A549 (cell line): Measurements from ENCODE around the gene SMPDL3B. TPM values are rescaled to one million over a fixed set of nuclear protein-coding genes. Genes with fewer than 3 reads are reported as not detected.

Source experiments
- ATAC-seq, 2 experiments: fragments of 200-7000 bp in 1 of 2; fragments of >200 bp in 1 of 2; cut with Nextera tagmentation in 1 of 2; cut with Tn5 transposase in 1 of 2; 3 replicates each; pipeline versions ENCODE4 v1.8.0 to v1.9.1; 2018 to 2020; ENCODE audit warnings: mild to moderate bottlenecking in 1 of 2, moderate library complexity in 1 of 2
- CTCF ChIA-PET: fragments of 300-600 bp; sonication (Branson Sonifier 250); formaldehyde crosslinking; extraction: SDS; loops from one replicate; lab custom pipeline; 2021; ENCODE audit warnings: antibody characterized with exemption, inconsistent platforms; lab: Yijun Ruan, JAX
- POLR2A ChIA-PET: fragments of 350-600 bp; formaldehyde crosslinking; extraction: SDS; loops from one replicate; lab custom pipeline; 2021; ENCODE audit warnings: antibody characterized with exemption, inconsistent platforms; lab: Yijun Ruan, JAX
- DNase-seq, 2 experiments: peaks; one replicate each; pipeline versions ENCODE4 v3.0.0 to v3.0.0-alpha.2; 2011 to 2016; ENCODE audit warnings: low read depth in 1 of 2, low spot score in 1 of 2
- FAIRE-seq: peaks from 2 replicates; lab custom pipeline; 2011; peaks lifted over from hg19 to GRCh38; lab: Jason Lieb, UNC
- H3K27ac ChIP-seq, 2 experiments: fragments of >200 bp; sonication (Bioruptor Twin); formaldehyde crosslinking; 3 replicates each; pipeline ENCODE4 v1.5.1; 2016 to 2017
- H3K4me1 ChIP-seq: fragments of >200 bp; sonication (Bioruptor Twin); formaldehyde crosslinking; 3 replicates; pipeline ENCODE4 v1.6.1; 2016
- H3K4me2 ChIP-seq: fragments of >200 bp; sonication (Bioruptor Twin); formaldehyde crosslinking; 3 replicates; pipeline ENCODE4 v1.6.1; 2016
- H3K4me3 ChIP-seq: fragments of >200 bp; sonication (Bioruptor Twin); formaldehyde crosslinking; 3 replicates; pipeline ENCODE4 v1.5.1; 2016
- H3K9me3 ChIP-seq: fragments of >200 bp; sonication (Bioruptor Twin); formaldehyde crosslinking; 3 replicates; pipeline ENCODE4 v1.6.1; 2016
- BHLHE40 ChIP-seq: IDR thresholded peaks from 2 replicates; pipeline ENCODE4 v1.6.1; 2012; ENCODE audit warnings: low read depth, low read length, inconsistent platforms
- CBX2 ChIP-seq: fragments of 200-600 bp; sonication (generic); IDR thresholded peaks from 2 replicates; pipeline ENCODE4 v1.6.1; 2016; ENCODE audit warnings: low read depth, mild to moderate bottlenecking, borderline replicate concordance
- CBX8 ChIP-seq: fragments of 200-600 bp; sonication (generic); IDR thresholded peaks from 2 replicates; pipeline ENCODE4 v1.6.1; 2016
- CHD2 ChIP-seq: fragments of 150-350 bp; IDR thresholded peaks from 2 replicates; pipeline ENCODE4 v1.6.1; 2014; ENCODE audit warnings: low read length; ENCODE audit not compliant: partially characterized antibody
- EHF ChIP-seq: fragments of 250-450 bp; sonication (Bioruptor Pico); IDR thresholded peaks from 2 replicates; pipeline ENCODE4 v1.5.0; 2020; ENCODE audit warnings: mild to moderate bottlenecking
- EHMT2 ChIP-seq: fragments of 200-600 bp; sonication (generic); IDR thresholded peaks from 2 replicates; pipeline ENCODE4 v1.6.1; 2016; ENCODE audit warnings: antibody characterized with exemption, low read depth, mild to moderate bottlenecking, moderate library complexity
- EP300 ChIP-seq, 2 experiments: fragments of >200 bp; sonication (Bioruptor Twin); formaldehyde crosslinking; IDR thresholded peaks; 2 replicates in 1 of 2; 3 replicates in 1 of 2; pipeline ENCODE4 v1.6.1; 2016 to 2017
- ESRRA ChIP-seq: fragments of 150-350 bp; IDR thresholded peaks from 2 replicates; pipeline ENCODE4 v1.6.1; 2014; ENCODE audit warnings: mild to moderate bottlenecking, low read length, borderline replicate concordance
- FOSB ChIP-seq: fragments of 250-450 bp; sonication (Bioruptor Pico); IDR thresholded peaks from 2 replicates; pipeline ENCODE4 v1.5.0; 2020; ENCODE audit warnings: mild to moderate bottlenecking, moderate library complexity
- HES2 ChIP-seq: fragments of >200 bp; sonication (Bioruptor Twin); formaldehyde crosslinking; IDR thresholded peaks from 2 replicates; pipeline ENCODE4 v1.6.1; 2016
- HOXB13 ChIP-seq: fragments of 250-450 bp; sonication (Bioruptor Pico); IDR thresholded peaks from 2 replicates; pipeline ENCODE4 v1.5.0; 2020; ENCODE audit warnings: low read depth, mild to moderate bottlenecking, moderate library complexity
- JUN ChIP-seq, 2 experiments: fragments of >200 bp; sonication (Bioruptor Twin); formaldehyde crosslinking; IDR thresholded peaks; 2 replicates in 1 of 2; 3 replicates in 1 of 2; pipeline ENCODE4 v1.6.1; 2016 to 2017
- JUNB ChIP-seq: fragments of >200 bp; sonication (Bioruptor Twin); formaldehyde crosslinking; IDR thresholded peaks from 2 replicates; pipeline ENCODE4 v1.6.1; 2016
- MAZ ChIP-seq: fragments of 150-350 bp; IDR thresholded peaks from 2 replicates; pipeline ENCODE4 v1.6.1; 2014; ENCODE audit warnings: antibody characterized with exemption, low read depth, low read length, borderline replicate concordance
- NFE2L2 ChIP-seq: fragments of 150-350 bp; conservative IDR thresholded peaks from 2 replicates; pipeline ENCODE4 v1.6.1; 2014; ENCODE audit warnings: low read length
- NPAS2 ChIP-seq: fragments of 250-450 bp; sonication (Bioruptor Pico); IDR thresholded peaks from 2 replicates; pipeline ENCODE4 v1.8.0; 2022; ENCODE audit warnings: mild to moderate bottlenecking, moderate library complexity, borderline replicate concordance
- NR3C1 ChIP-seq: fragments of >200 bp; sonication (Bioruptor Twin); formaldehyde crosslinking; IDR thresholded peaks from 3 replicates; pipeline ENCODE4 v1.6.1; 2017
- PBX3 ChIP-seq: IDR thresholded peaks from 2 replicates; pipeline ENCODE4 v1.6.1; 2012
- PHF8 ChIP-seq: fragments of 200-600 bp; sonication (generic); IDR thresholded peaks from 2 replicates; pipeline ENCODE4 v1.6.1; 2016; ENCODE audit warnings: low read depth, mild to moderate bottlenecking, antibody characterized with exemption, moderate library complexity, borderline replicate concordance
- POLR2A ChIP-seq: IDR thresholded peaks from 2 replicates; pipeline ENCODE4 v1.6.1; 2012; ENCODE audit warnings: mild to moderate bottlenecking, low read length
- RAD21 ChIP-seq, 2 experiments: fragments of >200 bp in 1 of 2; sonication (Bioruptor Twin) in 1 of 2; formaldehyde crosslinking in 1 of 2; IDR thresholded peaks in 1 of 2; conservative IDR thresholded peaks in 1 of 2; 2 replicates in 1 of 2; 3 replicates in 1 of 2; pipeline ENCODE4 v1.6.1; 2012 to 2018; ENCODE audit warnings: inconsistent platforms in 1 of 2
- SMC3 ChIP-seq: fragments of >200 bp; sonication (Bioruptor Twin); formaldehyde crosslinking; IDR thresholded peaks from 3 replicates; pipeline ENCODE4 v1.6.1; 2018; ENCODE audit warnings: inconsistent platforms
- TFCP2L1 ChIP-seq: fragments of 250-450 bp; sonication (Bioruptor Pico); IDR thresholded peaks from 2 replicates; pipeline ENCODE4 v1.5.0; 2021; ENCODE audit warnings: mild to moderate bottlenecking
- USF2 ChIP-seq: fragments of 450-650 bp; IDR thresholded peaks from 2 replicates; pipeline ENCODE4 v1.6.1; 2014; ENCODE audit warnings: antibody characterized with exemption
- WGBS: methylation state at CpG from one replicate; pipeline ENCODE4 v1.1.6; 2017; ENCODE audit errors: missing lambda C conversion rate; 5-methylcytosine and 5-hydroxymethylcytosine counted together
- polyA plus RNA-seq, 4 experiments: library from polyadenylated mRNA; depleted of rRNA in 3 of 4; stranded (reverse); fragments of >200 nt; fragmentation: RNase III in 1 of 4; extraction: RNeasy Plus Mini Kit Qiagen cat#74134 plus additional on column Dnase treatment in 1 of 4; gene quantifications; 2 replicates in 3 of 4; 3 replicates in 1 of 4; pipeline ENCODE4 v1.2.3, GENCODE V29; 2011 to 2017
- TF ChIP-seq, protein P1 (sequence below): fragments of 250-450 bp; sonication (Bioruptor Pico); IDR thresholded peaks from 2 replicates; pipeline ENCODE4 v1.5.0; 2020; ENCODE audit warnings: low read depth, mild to moderate bottlenecking, moderate library complexity
- TF ChIP-seq, protein P2 (sequence below): fragments of 150-350 bp; IDR thresholded peaks from 2 replicates; pipeline ENCODE4 v1.6.1; 2014; ENCODE audit warnings: low read depth, mild to moderate bottlenecking, low read length
- TF ChIP-seq, protein P3 (sequence below): fragments of 250-450 bp; sonication (Bioruptor Pico); IDR thresholded peaks from 2 replicates; pipeline ENCODE4 v1.5.0; 2021; ENCODE audit warnings: mild to moderate bottlenecking, moderate library complexity, borderline replicate concordance

The SMPDL3B gene
- polyA plus RNA-seq, 2 of the 4 experiments (the other 2 are of a cell fraction): 1.7 to 4.0 TPM

GRCh38 chr1:27940870-27941560, 6.2 kb downstream of the SMPDL3B start (continued):
- TF ChIP-seq PBX3 (no peak), NPAS2 (CRISPR knock-in tag) (no peak), NFE2L2 (no peak), JUN (IDR thresholded peaks at IDR 0.05) (no peak), MAZ (no peak)

DNA sequence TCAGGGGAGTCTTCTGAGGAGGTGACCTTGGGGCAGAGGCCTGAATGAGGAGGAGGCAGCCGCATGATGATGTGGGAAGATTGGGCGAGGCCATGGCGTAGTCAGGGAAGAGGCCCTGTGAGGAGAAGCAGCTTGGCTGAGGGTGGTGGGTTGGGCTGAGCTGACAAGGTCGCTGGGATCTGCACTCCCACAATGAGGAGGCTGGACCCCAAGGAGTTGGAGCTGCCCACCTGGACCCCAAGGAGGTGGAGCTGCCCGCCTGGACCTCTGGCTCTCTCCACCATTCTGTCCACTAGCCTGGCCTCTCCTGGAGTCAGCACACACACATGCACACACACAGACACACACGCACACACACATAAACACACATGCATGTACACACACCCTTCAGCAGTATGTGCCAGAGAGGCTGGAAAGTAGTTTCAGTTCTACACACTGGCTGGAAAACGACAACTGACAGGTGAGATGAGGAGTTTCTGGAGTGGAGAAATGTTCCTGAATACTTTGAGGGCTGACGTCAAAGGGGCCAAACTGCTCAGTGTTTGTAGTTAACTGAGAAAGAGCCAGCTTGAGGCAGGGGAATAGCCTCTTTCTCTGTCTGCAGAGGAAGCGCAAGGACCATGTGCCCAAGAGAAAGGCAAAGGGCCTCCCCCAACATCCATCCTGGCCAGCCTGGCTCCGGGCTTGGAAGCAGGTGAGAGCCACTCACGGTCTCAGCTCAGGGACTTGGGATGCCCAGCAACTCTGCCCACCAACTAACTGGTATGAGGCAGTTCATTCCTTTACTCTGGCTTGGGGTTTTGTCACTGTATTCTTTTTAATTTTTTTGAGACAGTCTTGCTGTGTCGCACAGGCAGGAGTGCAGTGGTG, 7.1 kb downstream of the SMPDL3B start:
- no peaks in the 10 kb centered on the region for H3K9me3 ChIP-seq
- H3K4me1 ChIP-seq: no peaks in the 10 kb centered on the region
- no peak for ATAC-seq
- no peak overlapping the region for H3K4me2 ChIP-seq
- WGBS: 85% methylated on average over 9 of the region's 12 CpGs
- no peak for TF ChIP-seq EHMT2
- TF ChIP-seq POLR2A: no peak
- no peak for TF ChIP-seq HOXB13 (CRISPR knock-in tag)
- TF ChIP-seq NFE2L2: no peak
- TF ChIP-seq, protein P1, sequence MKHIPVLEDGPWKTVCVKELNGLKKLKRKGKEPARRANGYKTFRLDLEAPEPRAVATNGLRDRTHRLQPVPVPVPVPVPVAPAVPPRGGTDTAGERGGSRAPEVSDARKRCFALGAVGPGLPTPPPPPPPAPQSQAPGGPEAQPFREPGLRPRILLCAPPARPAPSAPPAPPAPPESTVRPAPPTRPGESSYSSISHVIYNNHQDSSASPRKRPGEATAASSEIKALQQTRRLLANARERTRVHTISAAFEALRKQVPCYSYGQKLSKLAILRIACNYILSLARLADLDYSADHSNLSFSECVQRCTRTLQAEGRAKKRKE (CRISPR knock-in tag): no peak
- no peak for TF ChIP-seq EHF (CRISPR knock-in tag)
- TF ChIP-seq, protein P2, sequence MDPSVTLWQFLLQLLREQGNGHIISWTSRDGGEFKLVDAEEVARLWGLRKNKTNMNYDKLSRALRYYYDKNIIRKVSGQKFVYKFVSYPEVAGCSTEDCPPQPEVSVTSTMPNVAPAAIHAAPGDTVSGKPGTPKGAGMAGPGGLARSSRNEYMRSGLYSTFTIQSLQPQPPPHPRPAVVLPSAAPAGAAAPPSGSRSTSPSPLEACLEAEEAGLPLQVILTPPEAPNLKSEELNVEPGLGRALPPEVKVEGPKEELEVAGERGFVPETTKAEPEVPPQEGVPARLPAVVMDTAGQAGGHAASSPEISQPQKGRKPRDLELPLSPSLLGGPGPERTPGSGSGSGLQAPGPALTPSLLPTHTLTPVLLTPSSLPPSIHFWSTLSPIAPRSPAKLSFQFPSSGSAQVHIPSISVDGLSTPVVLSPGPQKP: no peak
- TF ChIP-seq FOSB (CRISPR knock-in tag): no peak
- TF ChIP-seq JUN (IDR thresholded peaks at IDR 0.05): no peak
- no peak for TF ChIP-seq PHF8
- no peak for DNase-seq
- ChIA-PET POLR2A (interaction anchor here (0.6 kb wide), 1 partner anchor 233 kb away, joined by 3 read pairs; no protein-coding TSS in a partner anchor), CTCF (interaction anchor here (1.0 to 3.6 kb wide), 3 partner anchors 34 to 38 kb away, joined by 3 to 11 read pairs (median 4); no protein-coding TSS in a partner anchor)
- no peak for FAIRE-seq
- H3K27ac ChIP-seq: no peak overlapping the region
- H3K4me3 ChIP-seq: no peak overlapping the region

GRCh38 chr1:27945020-27945419, 10.2 kb downstream of the SMPDL3B start:
- 80% methylated on average over 2 of the region's 5 CpGs for WGBS
- no peaks in the 10 kb centered on the region for H3K9me3 ChIP-seq
- H3K4me1 ChIP-seq: no peaks in the 10 kb centered on the region
- ChIA-PET POLR2A (interaction anchor here (1.5 kb wide), 1 partner anchor 15 kb away, joined by 4 read pairs; the partner anchor contains the start of gene XKR8), CTCF (interaction anchor here (0.9 to 1.9 kb wide), 4 partner anchors 8 to 14 kb away, joined by 3 to 6 read pairs (median 4); partner anchors contain the start of gene XKR8)
- H3K4me2 ChIP-seq: no peak overlapping the region
- DNase-seq: no peak
- FAIRE-seq: no peak
- no peak overlapping the region for H3K4me3 ChIP-seq
- no peak for ATAC-seq
- no peak overlapping the region for H3K27ac ChIP-seq
- TF ChIP-seq CBX2: no peak
- TF ChIP-seq ESRRA: no peak
- TF ChIP-seq, protein P3, sequence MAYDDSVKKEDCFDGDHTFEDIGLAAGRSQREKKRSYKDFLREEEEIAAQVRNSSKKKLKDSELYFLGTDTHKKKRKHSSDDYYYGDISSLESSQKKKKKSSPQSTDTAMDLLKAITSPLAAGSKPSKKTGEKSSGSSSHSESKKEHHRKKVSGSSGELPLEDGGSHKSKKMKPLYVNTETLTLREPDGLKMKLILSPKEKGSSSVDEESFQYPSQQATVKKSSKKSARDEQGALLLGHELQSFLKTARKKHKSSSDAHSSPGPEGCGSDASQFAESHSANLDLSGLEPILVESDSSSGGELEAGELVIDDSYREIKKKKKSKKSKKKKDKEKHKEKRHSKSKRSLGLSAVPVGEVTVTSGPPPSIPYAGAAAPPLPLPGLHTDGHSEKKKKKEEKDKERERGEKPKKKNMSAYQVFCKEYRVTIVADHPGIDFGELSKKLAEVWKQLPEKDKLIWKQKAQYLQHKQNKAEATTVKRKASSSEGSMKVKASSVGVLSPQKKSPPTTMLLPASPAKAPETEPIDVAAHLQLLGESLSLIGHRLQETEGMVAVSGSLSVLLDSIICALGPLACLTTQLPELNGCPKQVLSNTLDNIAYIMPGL (CRISPR knock-in tag): no peak
- TF ChIP-seq EHMT2: no peak
- TF ChIP-seq SMC3: no peak
- no peak for TF ChIP-seq PHF8
- no peak for TF ChIP-seq TFCP2L1 (CRISPR knock-in tag)
- TF ChIP-seq BHLHE40: no peak
- no peak for TF ChIP-seq EP300 (IDR thresholded peaks at IDR 0.05)
- no peak for TF ChIP-seq RAD21 (conservative IDR thresholded peaks at IDR 0.05 in 1 of 2, IDR thresholded peaks at IDR 0.05 in 1 of 2)
- no peak for TF ChIP-seq HES2
- TF ChIP-seq CBX8: no peak
- no peak for TF ChIP-seq POLR2A
- no peak for TF ChIP-seq CHD2
- no peak for TF ChIP-seq JUNB
- TF ChIP-seq NR3C1: no peak
- TF ChIP-seq JUN (IDR thresholded peaks at IDR 0.05): no peak
- no peak for TF ChIP-seq USF2
